Suprapubic skin (tissue), 4 donors: Measurements from ENCODE around the gene PGAM1. TPM values are rescaled to one million over a fixed set of nuclear protein-coding genes. Genes with fewer than 3 reads are reported as not detected.
A peak's percentile ranks its signal among the peaks of the same experiment; 100 is the strongest.
"Not testable (repeated sequence)": the region's sequence is repeated elsewhere in the genome, so short reads cannot be mapped to it uniquely, and the experiment has no call there.

Experiments
- DNase-seq, 2 donors: peaks; one replicate each; pipeline ENCODE4 v3.0.0-alpha.2; 2019; ENCODE audit warnings: low spot score in 2 of 2
- H3K27ac ChIP-seq: fragments of 200-600 bp; sonication (generic); one replicate; pipeline ENCODE4 v1.5.1; 2019
- H3K27me3 ChIP-seq: fragments of 200-600 bp; sonication (generic); one replicate; pipeline ENCODE4 v1.5.1; 2019
- H3K36me3 ChIP-seq: fragments of 200-600 bp; sonication (generic); one replicate; pipeline ENCODE4 v1.5.1; 2019
- H3K4me1 ChIP-seq: fragments of 200-600 bp; sonication (generic); one replicate; pipeline ENCODE4 v1.5.1; 2019
- H3K4me3 ChIP-seq: fragments of 200-600 bp; sonication (generic); one replicate; pipeline ENCODE4 v1.5.1; 2019; ENCODE audit warnings: mild to moderate bottlenecking
- H3K9me3 ChIP-seq: fragments of 200-600 bp; sonication (generic); one replicate; pipeline ENCODE4 v1.5.1; 2019
- CTCF ChIP-seq, 2 donors: fragments of 200-600 bp in 1 of 2; fragments of 450-650 bp in 1 of 2; sonication (generic) in 1 of 2; IDR thresholded peaks; one replicate each; pipeline ENCODE4 v1.5.1; 2016 to 2019; ENCODE audit warnings: antibody characterized with exemption in 2 of 2, mild to moderate bottlenecking in 1 of 2, moderate library complexity in 1 of 2
- EP300 ChIP-seq: sonication (generic); formaldehyde crosslinking; IDR thresholded peaks from one replicate; pipeline ENCODE4 v1.6.1; 2017; ENCODE audit warnings: antibody characterized with exemption
- POLR2A ChIP-seq, 2 donors: fragments of 450-650 bp; IDR thresholded peaks; one replicate each; pipeline ENCODE4 v1.6.1; 2017; ENCODE audit warnings: antibody characterized with exemption in 2 of 2, mild to moderate bottlenecking in 2 of 2, moderate library complexity in 2 of 2
- POLR2AphosphoS5 ChIP-seq, 3 donors: sonication (generic); formaldehyde crosslinking; IDR thresholded peaks; one replicate each; pipeline ENCODE4 v1.6.1; 2017; ENCODE audit warnings: antibody characterized with exemption in 3 of 3
- WGBS: methylation state at CpG from one replicate; pipeline ENCODE4 v1.1.5; 2018; 5-methylcytosine and 5-hydroxymethylcytosine counted together
- total RNA-seq, 4 donors: library from RNA; depleted of rRNA; stranded (reverse); fragments of >200 nt; gene quantifications; one replicate each; pipeline ENCODE4 v1.1.0, GENCODE V29; 2016

The PGAM1 gene
- total RNA-seq, 4 donors from 2014 or later = 106 to 238 (median 209) TPM

GRCh38 chr10:97407952-97408248 lies 18.1 kb upstream of the PGAM1 start:
- no peaks in the 10 kb centered on the region for H3K9me3 ChIP-seq
- peak overlapping the region; percentile 69 for H3K27ac ChIP-seq
- no peak overlapping the region for H3K4me3 ChIP-seq
- DNase-seq = no peak
- no peaks in the 10 kb centered on the region for H3K36me3 ChIP-seq
- H3K27me3 ChIP-seq = no peaks in the 10 kb centered on the region
- TF ChIP-seq POLR2AphosphoS5 (IDR thresholded peaks at IDR 0.05) (no peak), POLR2A (IDR thresholded peaks at IDR 0.05) (no peak), CTCF (IDR thresholded peaks at IDR 0.05) (no peak), EP300 (no peak)
- WGBS = 72% methylated on average over 2 of the region's 2 CpGs
- peaks cover 30% of the 10 kb centered on the region for H3K4me1 ChIP-seq

- H3K4me3 ChIP-seq = no peak overlapping the region
- peaks cover 37% of the 10 kb centered on the region for H3K4me1 ChIP-seq
- 56% methylated on average over 10 of the region's 10 CpGs for WGBS
- no peaks in the 10 kb centered on the region for H3K36me3 ChIP-seq
- H3K27me3 ChIP-seq = no peaks in the 10 kb centered on the region
- no peak for DNase-seq
- no peaks in the 10 kb centered on the region for H3K9me3 ChIP-seq
- no peak for TF ChIP-seq POLR2A (IDR thresholded peaks at IDR 0.05)
- peak overlapping the region; percentile 69 for H3K27ac ChIP-seq
These were observed 17.4 kb upstream of the PGAM1 start for GRCh38 chr10:97408496-97408992.

DNA sequence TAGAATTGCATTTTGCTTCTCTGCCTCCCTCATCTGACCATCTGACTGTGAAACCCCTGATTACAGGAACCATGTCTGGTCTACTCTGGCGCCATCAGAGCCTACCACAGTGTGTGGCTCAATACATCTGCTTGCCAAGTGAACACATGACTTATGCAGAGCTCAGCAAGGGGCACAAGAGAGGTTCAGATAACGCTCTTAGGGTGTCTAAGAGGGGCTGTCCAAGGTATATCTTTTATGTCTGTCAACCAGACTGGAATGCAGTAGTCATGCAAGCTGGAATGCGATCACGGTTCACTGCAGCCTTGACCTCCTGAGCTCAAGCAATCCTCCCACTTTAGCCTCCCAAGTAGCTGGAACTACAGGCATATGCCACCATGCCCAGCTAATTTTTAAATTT lies 14.6 kb upstream of the PGAM1 start:
- TF ChIP-seq EP300 (no peak), POLR2A (IDR thresholded peaks at IDR 0.05) (no peak), CTCF (IDR thresholded peaks at IDR 0.05) (no peak), POLR2AphosphoS5 (IDR thresholded peaks at IDR 0.05) (no peak)
- Histone ChIP-seq H3K4me3 (no peak overlapping the region), H3K4me1 (peaks cover 44% of the 10 kb centered on the region), H3K9me3 (no peaks in the 10 kb centered on the region), H3K27ac (no peak overlapping the region), H3K36me3 (no peaks in the 10 kb centered on the region), H3K27me3 (no peaks in the 10 kb centered on the region)
- DNase-seq = no peak
- WGBS = 77% methylated on average over 4 of the region's 4 CpGs

- Histone ChIP-seq H3K36me3 (no peaks in the 10 kb centered on the region), H3K9me3 (no peaks in the 10 kb centered on the region), H3K4me3 (no peak overlapping the region), H3K27ac (peak overlapping the region; percentile 57), H3K27me3 (no peaks in the 10 kb centered on the region), H3K4me1 (peaks cover 30% of the 10 kb centered on the region)
- WGBS = 67% methylated on average over 10 of the region's 10 CpGs
- TF ChIP-seq CTCF (IDR thresholded peaks at IDR 0.05) (no peak), EP300 (no peak), POLR2A (IDR thresholded peaks at IDR 0.05) (no peak), POLR2AphosphoS5 (IDR thresholded peaks at IDR 0.05) (no peak)
- DNase-seq = no peak
These were observed 13.1 kb upstream of the PGAM1 start for GRCh38 chr10:97412891-97413304.

DNA sequence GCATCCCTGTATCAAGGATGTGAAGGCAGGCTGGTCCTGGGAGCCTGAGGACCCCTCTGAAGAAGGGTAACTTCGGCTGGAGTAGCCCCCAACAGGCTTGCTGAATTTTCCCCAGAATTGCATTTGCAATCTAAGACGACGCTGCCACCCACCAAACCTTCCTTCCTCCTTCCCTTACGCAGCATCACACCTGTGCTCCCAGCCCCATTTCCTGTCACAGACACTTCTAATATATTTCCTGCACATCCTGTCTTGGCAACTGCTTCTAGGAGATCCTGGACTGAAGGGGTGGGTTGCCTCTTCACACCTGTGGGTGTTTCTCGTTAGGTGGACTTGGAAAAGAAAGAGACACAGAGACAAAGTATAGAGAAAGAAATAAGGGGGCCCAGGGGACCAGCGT lies 9.4 kb upstream of the PGAM1 start:
- 76% methylated on average over 6 of the region's 6 CpGs for WGBS
- Histone ChIP-seq H3K9me3 (no peaks in the 10 kb centered on the region), H3K36me3 (no peaks in the 10 kb centered on the region), H3K27me3 (no peaks in the 10 kb centered on the region), H3K4me1 (peaks cover 26% of the 10 kb centered on the region), H3K27ac (no peak overlapping the region), H3K4me3 (no peak overlapping the region)
- TF ChIP-seq POLR2AphosphoS5 (IDR thresholded peaks at IDR 0.05) = no peak
- TF ChIP-seq POLR2A (IDR thresholded peaks at IDR 0.05) = no peak
- no peak for TF ChIP-seq CTCF (IDR thresholded peaks at IDR 0.05)
- TF ChIP-seq EP300 = no peak
- no peak for DNase-seq

- not testable (repeated sequence) for DNase-seq, H3K9me3 ChIP-seq, H3K4me3 ChIP-seq, H3K36me3 ChIP-seq, H3K27ac ChIP-seq, H3K27me3 ChIP-seq
- 84% methylated on average over 8 of the region's 8 CpGs for WGBS
- peaks cover 27% of the 10 kb centered on the region for H3K4me1 ChIP-seq
These were observed 2.3 kb upstream of the PGAM1 start for GRCh38 chr10:97423757-97424098.
